Suprapubic skin (tissue), 4 donors: ENCODE results near the gene UBL3. TPM values are rescaled to one million over a fixed set of nuclear protein-coding genes. Genes with fewer than 3 reads are reported as not detected.

ENCODE experiments used
- DNase-seq, 2 donors: peaks; one replicate each; pipeline ENCODE4 v3.0.0-alpha.2; 2019; ENCODE audit warnings: low spot score in 2 of 2
- H3K27ac ChIP-seq: fragments of 200-600 bp; sonication (generic); one replicate; pipeline ENCODE4 v1.5.1; 2019
- H3K27me3 ChIP-seq: fragments of 200-600 bp; sonication (generic); one replicate; pipeline ENCODE4 v1.5.1; 2019
- H3K36me3 ChIP-seq: fragments of 200-600 bp; sonication (generic); one replicate; pipeline ENCODE4 v1.5.1; 2019
- H3K4me1 ChIP-seq: fragments of 200-600 bp; sonication (generic); one replicate; pipeline ENCODE4 v1.5.1; 2019
- H3K4me3 ChIP-seq: fragments of 200-600 bp; sonication (generic); one replicate; pipeline ENCODE4 v1.5.1; 2019; ENCODE audit warnings: mild to moderate bottlenecking
- H3K9me3 ChIP-seq: fragments of 200-600 bp; sonication (generic); one replicate; pipeline ENCODE4 v1.5.1; 2019
- CTCF ChIP-seq, 2 donors: fragments of 200-600 bp in 1 of 2; fragments of 450-650 bp in 1 of 2; sonication (generic) in 1 of 2; IDR thresholded peaks; one replicate each; pipeline ENCODE4 v1.5.1; 2016 to 2019; ENCODE audit warnings: antibody characterized with exemption in 2 of 2, mild to moderate bottlenecking in 1 of 2, moderate library complexity in 1 of 2
- EP300 ChIP-seq: sonication (generic); formaldehyde crosslinking; IDR thresholded peaks from one replicate; pipeline ENCODE4 v1.6.1; 2017; ENCODE audit warnings: antibody characterized with exemption
- POLR2A ChIP-seq, 2 donors: fragments of 450-650 bp; IDR thresholded peaks; one replicate each; pipeline ENCODE4 v1.6.1; 2017; ENCODE audit warnings: antibody characterized with exemption in 2 of 2, mild to moderate bottlenecking in 2 of 2, moderate library complexity in 2 of 2
- POLR2AphosphoS5 ChIP-seq, 3 donors: sonication (generic); formaldehyde crosslinking; IDR thresholded peaks; one replicate each; pipeline ENCODE4 v1.6.1; 2017; ENCODE audit warnings: antibody characterized with exemption in 3 of 3
- WGBS: methylation state at CpG from one replicate; pipeline ENCODE4 v1.1.5; 2018; 5-methylcytosine and 5-hydroxymethylcytosine counted together
- total RNA-seq, 4 donors: library from RNA; depleted of rRNA; stranded (reverse); fragments of >200 nt; gene quantifications; one replicate each; pipeline ENCODE4 v1.1.0, GENCODE V29; 2016

UBL3 gene
- total RNA-seq, 4 donors from 2014 or later: 37.7 to 66.2 (median 48.5) TPM

GRCh38 chr13:29803221-29803620 is 47.2 kb downstream of the UBL3 start:
- H3K4me1 ChIP-seq: no peaks in the 10 kb centered on the region
- no peaks in the 10 kb centered on the region for H3K27me3 ChIP-seq
- no peaks in the 10 kb centered on the region for H3K9me3 ChIP-seq
- WGBS: 90% methylated on average over 3 of the region's 3 CpGs
- H3K27ac ChIP-seq: no peak overlapping the region
- H3K4me3 ChIP-seq: no peak overlapping the region
- DNase-seq: no peak
- no peaks in the 10 kb centered on the region for H3K36me3 ChIP-seq
- TF ChIP-seq POLR2AphosphoS5 (IDR thresholded peaks at IDR 0.05) (no peak), POLR2A (IDR thresholded peaks at IDR 0.05) (no peak), CTCF (IDR thresholded peaks at IDR 0.05) (no peak), EP300 (no peak)

- H3K27ac ChIP-seq: no peak overlapping the region
- H3K9me3 ChIP-seq: no peaks in the 10 kb centered on the region
- TF ChIP-seq CTCF (IDR thresholded peaks at IDR 0.05) (no peak), POLR2AphosphoS5 (IDR thresholded peaks at IDR 0.05) (no peak), POLR2A (IDR thresholded peaks at IDR 0.05) (no peak), EP300 (no peak)
- H3K27me3 ChIP-seq: no peaks in the 10 kb centered on the region
- no peak overlapping the region for H3K4me3 ChIP-seq
- WGBS: 81% methylated on average over 1 of the region's 1 CpG
- H3K36me3 ChIP-seq: no peaks in the 10 kb centered on the region
- no peaks in the 10 kb centered on the region for H3K4me1 ChIP-seq
- no peak for DNase-seq
Observed at GRCh38 chr13:29802621-29803020, 47.8 kb downstream of the UBL3 start.

- Histone ChIP-seq H3K27me3 (no peaks in the 10 kb centered on the region), H3K4me1 (no peaks in the 10 kb centered on the region), H3K9me3 (no peaks in the 10 kb centered on the region), H3K27ac (no peak overlapping the region), H3K36me3 (no peaks in the 10 kb centered on the region), H3K4me3 (no peak overlapping the region)
- WGBS: 84% methylated on average over 4 of the region's 4 CpGs
- no peak for DNase-seq
- TF ChIP-seq POLR2AphosphoS5 (IDR thresholded peaks at IDR 0.05): no peak
- no peak for TF ChIP-seq POLR2A (IDR thresholded peaks at IDR 0.05)
- no peak for TF ChIP-seq EP300
- no peak for TF ChIP-seq CTCF (IDR thresholded peaks at IDR 0.05)
Observed at GRCh38 chr13:29801737-29802305, 48.6 kb downstream of the UBL3 start.

- H3K27me3 ChIP-seq: no peaks in the 10 kb centered on the region
- H3K36me3 ChIP-seq: no peaks in the 10 kb centered on the region
- no peak overlapping the region for H3K27ac ChIP-seq
- H3K4me3 ChIP-seq: no peak overlapping the region
- 95% methylated on average over 4 of the region's 4 CpGs for WGBS
- no peaks in the 10 kb centered on the region for H3K9me3 ChIP-seq
- DNase-seq: no peak
- H3K4me1 ChIP-seq: no peaks in the 10 kb centered on the region
- TF ChIP-seq POLR2A (IDR thresholded peaks at IDR 0.05) (no peak), POLR2AphosphoS5 (IDR thresholded peaks at IDR 0.05) (no peak), CTCF (IDR thresholded peaks at IDR 0.05) (no peak), EP300 (no peak)
Observed at GRCh38 chr13:29801102-29801501, 49.3 kb downstream of the UBL3 start.

GRCh38 chr13:29800687-29801086 is 49.7 kb downstream of the UBL3 start:
- no peak for DNase-seq
- Histone ChIP-seq H3K36me3 (no peaks in the 10 kb centered on the region), H3K27me3 (no peaks in the 10 kb centered on the region), H3K4me1 (no peaks in the 10 kb centered on the region), H3K27ac (no peak overlapping the region), H3K4me3 (no peak overlapping the region), H3K9me3 (no peaks in the 10 kb centered on the region)
- TF ChIP-seq POLR2AphosphoS5 (IDR thresholded peaks at IDR 0.05): no peak
- no peak for TF ChIP-seq CTCF (IDR thresholded peaks at IDR 0.05)
- TF ChIP-seq POLR2A (IDR thresholded peaks at IDR 0.05): no peak
- TF ChIP-seq EP300: no peak
- 90% methylated on average over 4 of the region's 6 CpGs for WGBS
